Stimulated activated effector memory CD8-positive, alpha-beta T cell treated with anti-CD3 and anti-CD28 coated beads, Interleukin-12 subunit alpha, Interleukin-12 subunit beta, amount 100 ng/mL, for 72 hours (primary cell): ENCODE data around the gene IGFLR1.
"Not testable (repeated sequence)": the region's sequence is repeated elsewhere in the genome, so short reads cannot be mapped to it uniquely, and the experiment has no call there.

Experiments
- ATAC-seq: fragments of 150-1000 bp; cut with Tn5 transposase; 2 replicates; pipeline ENCODE4 v1.10.0; 2021
- DNase-seq, 2 donors: peaks; one replicate each; pipeline ENCODE4 v3.0.0; 2021 to 2022; ENCODE audit warnings: low spot score in 2 of 2
- H3K27ac Mint-ChIP-seq: one replicate; pipeline ENCODE4 v1.8.0; 2022; ENCODE audit warnings: mild to moderate bottlenecking, mixed read lengths
- H3K36me3 Mint-ChIP-seq: one replicate; pipeline ENCODE4 v1.8.0; 2022; ENCODE audit warnings: mild to moderate bottlenecking, mixed read lengths
- H3K4me1 Mint-ChIP-seq: one replicate; pipeline ENCODE4 v1.8.0; 2022; ENCODE audit warnings: mixed read lengths
- H3K4me3 Mint-ChIP-seq: one replicate; pipeline ENCODE4 v1.8.0; 2022; ENCODE audit warnings: mild to moderate bottlenecking, mixed read lengths
- H3K9me3 Mint-ChIP-seq: one replicate; pipeline ENCODE4 v1.8.0; 2022; ENCODE audit warnings: mixed read lengths

Gene IGFLR1

DNA sequence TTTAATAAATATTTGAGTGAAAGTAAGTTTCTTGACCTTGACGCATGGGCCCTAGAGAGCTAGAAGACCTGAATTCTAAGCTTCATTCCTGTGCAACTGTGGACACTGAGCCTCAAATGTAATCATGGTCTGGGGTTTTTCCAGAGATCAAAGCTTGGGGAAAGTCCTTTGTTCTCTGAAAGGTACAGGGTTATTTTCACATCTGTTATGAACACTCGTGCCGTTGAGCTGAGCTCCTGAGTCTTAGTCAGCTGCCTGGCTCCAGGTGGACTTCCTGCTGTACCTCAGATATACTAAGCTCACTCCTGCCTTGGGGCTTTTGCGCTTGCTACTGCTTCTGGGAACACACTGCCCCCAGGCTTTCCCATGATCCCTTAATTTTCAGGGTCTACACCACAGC, 45.4 kb downstream of the IGFLR1 start:
- Mint-ChIP-seq H3K4me3 (no peak overlapping the region), H3K36me3 (no peaks in the 10 kb centered on the region), H3K27ac (no peak overlapping the region), H3K4me1 (peaks cover 9% of the 10 kb centered on the region), H3K9me3 (no peaks in the 10 kb centered on the region)
- no peak for DNase-seq
- peak; percentile 32 for ATAC-seq

DNA sequence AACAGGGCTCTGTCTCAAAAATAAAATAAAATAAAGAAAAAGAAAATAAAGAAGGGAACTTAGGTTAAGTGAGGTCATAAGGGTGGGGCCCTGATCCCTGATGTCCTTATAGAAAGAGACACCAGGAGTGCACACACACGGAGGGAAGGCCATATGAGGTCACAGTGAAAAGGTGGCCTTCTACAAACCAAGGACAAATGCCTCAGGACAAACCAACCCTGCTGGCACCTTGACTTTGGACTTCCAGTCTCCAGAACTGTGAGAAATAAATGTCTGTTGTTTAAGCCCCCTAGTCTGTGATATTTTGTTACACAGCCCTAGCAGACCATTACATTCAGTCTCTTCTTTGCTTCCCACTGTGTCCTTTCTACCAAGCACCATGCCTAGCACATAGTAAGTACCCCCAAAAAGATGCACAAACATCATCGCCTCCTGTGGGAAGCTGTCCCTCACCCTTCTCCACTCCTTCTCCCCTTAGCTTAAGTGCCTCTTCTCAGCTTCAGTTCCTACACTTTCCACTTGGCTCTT, 46.3 kb downstream of the IGFLR1 start:
- DNase-seq = no peak
- ATAC-seq = no peak
- Mint-ChIP-seq H3K36me3 (no peaks in the 10 kb centered on the region), H3K4me3 (no peak overlapping the region), H3K27ac (no peak overlapping the region), H3K9me3 (no peaks in the 10 kb centered on the region), H3K4me1 (peaks cover 9% of the 10 kb centered on the region)

DNA sequence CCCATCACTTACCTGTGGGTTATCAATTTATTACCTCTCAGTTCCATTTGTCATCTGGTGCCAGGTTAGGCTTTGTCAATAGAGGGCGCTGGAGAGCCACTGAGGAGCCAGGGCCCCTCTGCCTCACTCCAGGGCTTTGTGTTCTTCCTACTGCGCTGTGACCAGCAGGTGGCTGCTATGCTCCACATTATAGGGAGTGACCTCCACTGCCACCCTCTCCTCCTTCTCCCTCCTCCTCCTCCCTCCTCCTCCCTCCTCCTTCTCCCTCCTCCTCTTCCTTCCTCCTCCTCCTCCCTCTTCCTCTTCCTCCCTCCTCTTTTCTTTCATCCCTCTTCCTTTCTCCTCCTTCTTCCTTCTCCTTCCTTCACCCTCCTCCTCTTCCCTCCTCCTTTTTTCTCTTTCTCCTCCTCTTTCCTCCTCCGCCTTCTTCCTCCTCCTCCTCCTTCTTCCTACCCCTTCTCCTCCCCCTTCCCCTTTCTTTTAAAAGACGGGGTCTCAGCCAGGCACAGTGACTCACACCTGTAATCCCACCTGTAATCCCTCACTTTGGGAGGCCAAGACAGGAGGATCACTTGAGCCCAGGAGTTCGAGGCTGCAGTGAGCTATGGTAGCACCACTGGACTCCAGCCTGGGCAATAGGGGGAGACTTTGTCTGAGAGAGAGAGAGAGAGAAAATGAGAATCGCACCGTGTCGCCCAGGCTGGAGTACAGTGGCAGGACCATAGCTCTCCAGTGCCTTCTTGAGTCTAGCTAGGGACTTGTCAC, 48.2 kb downstream of the IGFLR1 start:
- Mint-ChIP-seq H3K27ac (peak overlapping the region; percentile 71), H3K4me3 (no peak overlapping the region), H3K9me3 (no peaks in the 10 kb centered on the region), H3K36me3 (no peaks in the 10 kb centered on the region), H3K4me1 (peaks cover 9% of the 10 kb centered on the region)
- ATAC-seq (peak; percentile 100), DNase-seq (peak; percentile 92 to 94)

DNA sequence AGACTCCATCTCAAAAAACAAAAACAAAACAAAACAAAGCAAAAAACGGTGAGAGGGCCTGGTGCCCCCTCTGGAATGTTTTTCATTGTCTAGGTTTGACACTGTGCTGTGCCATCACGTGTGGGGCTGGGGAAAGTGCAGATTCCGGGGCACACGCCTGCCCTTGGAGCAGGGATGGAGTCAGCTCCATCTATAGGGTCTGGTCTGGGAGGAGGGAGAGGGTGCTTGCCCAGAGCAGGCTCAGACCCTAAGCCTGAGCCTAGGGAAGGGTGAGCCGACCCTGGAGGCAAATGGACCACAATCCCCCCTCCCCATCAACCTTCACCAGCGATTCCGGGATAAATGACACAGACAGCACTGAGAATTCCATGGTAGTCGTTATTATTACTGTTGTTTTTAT, 48.8 kb downstream of the IGFLR1 start:
- Mint-ChIP-seq H3K36me3 (no peaks in the 10 kb centered on the region), H3K4me1 (peaks cover 9% of the 10 kb centered on the region), H3K9me3 (no peaks in the 10 kb centered on the region), H3K27ac (peak overlapping the region; percentile 71), H3K4me3 (no peak overlapping the region)
- ATAC-seq = peak; percentile 3
- DNase-seq = no peak

DNA sequence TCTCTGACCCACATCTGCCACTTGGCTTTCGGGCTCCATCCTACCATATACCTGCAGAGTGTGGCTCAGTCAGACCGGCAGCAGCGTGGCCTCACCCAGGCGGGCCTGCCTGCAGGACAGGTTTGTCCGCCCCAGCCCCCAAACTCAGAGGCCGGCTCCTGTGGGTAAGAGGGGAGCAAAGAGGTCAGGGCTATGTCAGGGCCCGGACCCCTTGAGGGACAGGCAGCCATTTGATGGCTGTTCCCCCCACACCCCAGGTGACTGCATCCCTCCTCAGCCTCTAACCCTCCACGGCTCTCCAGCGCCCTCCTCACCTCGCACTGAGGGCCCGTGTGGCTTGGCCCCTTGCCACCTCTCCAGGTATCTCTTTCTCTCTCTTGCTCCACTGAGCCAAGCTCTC, 50.2 kb downstream of the IGFLR1 start:
- no peak for DNase-seq
- no peak overlapping the region for H3K27ac Mint-ChIP-seq
- ATAC-seq = no peak
- peaks cover 9% of the 10 kb centered on the region for H3K4me1 Mint-ChIP-seq
- H3K4me3 Mint-ChIP-seq = no peak overlapping the region
- no peaks in the 10 kb centered on the region for H3K9me3 Mint-ChIP-seq
- H3K36me3 Mint-ChIP-seq = no peaks in the 10 kb centered on the region

DNA sequence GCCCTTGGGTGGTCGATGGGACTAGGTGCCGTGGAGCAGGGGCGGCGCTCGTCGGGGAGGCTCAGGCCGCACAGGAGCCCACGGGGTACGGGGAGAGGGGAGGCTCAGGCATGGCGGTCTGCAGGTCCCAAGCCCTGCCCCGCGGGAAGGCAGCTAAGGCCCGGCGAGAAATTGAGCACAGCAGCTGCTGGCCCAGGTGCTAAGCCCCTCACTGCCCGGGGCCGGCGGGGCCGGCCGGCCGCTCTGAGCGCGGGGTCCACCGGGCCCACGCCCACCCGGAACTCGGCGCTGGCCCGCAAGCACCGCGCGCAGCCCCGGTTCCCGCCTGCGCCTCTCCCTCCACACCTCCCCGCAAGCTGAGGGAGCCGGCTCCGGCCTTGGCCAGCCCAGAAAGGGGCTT, 51.1 kb downstream of the IGFLR1 start:
- H3K4me3 Mint-ChIP-seq, H3K4me1 Mint-ChIP-seq, H3K36me3 Mint-ChIP-seq, H3K27ac Mint-ChIP-seq, H3K9me3 Mint-ChIP-seq, ATAC-seq, DNase-seq: not testable (repeated sequence)

DNA sequence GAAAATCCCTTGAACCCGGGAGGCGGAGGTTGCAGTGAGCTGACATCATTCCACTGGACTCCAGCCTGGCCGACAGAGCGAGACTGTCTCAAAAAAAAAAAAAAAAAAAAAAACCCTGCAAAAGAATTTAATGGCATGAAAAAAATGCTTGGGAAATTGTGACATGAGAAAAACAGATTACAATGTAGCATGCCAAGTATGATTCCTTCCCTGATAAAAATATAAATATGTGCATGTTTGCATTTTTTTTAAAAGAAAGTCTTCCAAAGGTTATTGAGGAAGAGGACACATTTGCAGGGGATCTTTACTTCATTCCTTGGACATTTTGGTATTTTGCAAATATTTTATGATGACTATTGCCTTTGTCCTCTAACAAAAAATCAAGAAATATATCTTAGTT, 52.4 kb downstream of the IGFLR1 start:
- no peak overlapping the region for H3K4me3 Mint-ChIP-seq
- DNase-seq (no peak), ATAC-seq (no peak)
- no peak overlapping the region for H3K27ac Mint-ChIP-seq
- H3K9me3 Mint-ChIP-seq = no peaks in the 10 kb centered on the region
- no peaks in the 10 kb centered on the region for H3K36me3 Mint-ChIP-seq
- H3K4me1 Mint-ChIP-seq = peaks cover 9% of the 10 kb centered on the region
